GM12878 (cell line): ENCODE measurements around the gene REM2. TPM values are rescaled to one million over a fixed set of nuclear protein-coding genes. Genes with fewer than 3 reads are reported as not detected.

ENCODE experiments used
- ATAC-seq: fragments of 200-7000 bp; cut with Tn5 transposase; 3 replicates; pipeline ENCODE4 v1.9.1; 2020; ENCODE audit warnings: mild to moderate bottlenecking, moderate library complexity
- BruUV-seq: library from RNA; stranded (reverse); fragments of 400-500 nt; replicated peaks from 2 replicates; lab custom pipeline; 2021; lab: Mats Ljungman, UMichigan
- CTCF ChIA-PET: fragments of 300-600 bp; sonication (Branson Sonifier 250); formaldehyde crosslinking; extraction: SDS; loops from one replicate; lab custom pipeline; 2021; ENCODE audit warnings: inconsistent platforms; lab: Yijun Ruan, JAX
- POLR2A ChIA-PET: fragments of 350-600 bp; formaldehyde crosslinking; extraction: SDS; loops from one replicate; lab custom pipeline; 2021; ENCODE audit warnings: inconsistent platforms; lab: Charles Lee
- RAD21 ChIA-PET: fragments of 300-600 bp; sonication (Branson Sonifier 250); formaldehyde crosslinking; loops from one replicate; lab custom pipeline; 2023; ENCODE audit warnings: antibody characterized with exemption; ENCODE audit not compliant: unreplicated experiment; lab: Charles Lee
- SMC1A ChIA-PET: fragments of 300-600 bp; sonication (Branson Sonifier 250); formaldehyde crosslinking; loops from one replicate; lab custom pipeline; 2023; ENCODE audit not compliant: unreplicated experiment, uncharacterized antibody; lab: Charles Lee
- DNase-seq: peaks from one replicate; pipeline ENCODE4 v3.0.0-alpha.2; 2011; ENCODE audit warnings: low read depth, low spot score
- FAIRE-seq: peaks from 3 replicates; lab custom pipeline; 2011; peaks lifted over from hg19 to GRCh38; lab: Jason Lieb, UNC
- H2AFZ ChIP-seq: 2 replicates; pipeline ENCODE4 v1.6.0; 2011; ENCODE audit warnings: low read depth, low read length, control low read depth; ENCODE audit not compliant: control insufficient read depth
- H3K27ac ChIP-seq: 2 replicates; pipeline ENCODE4 v1.5.1; 2011; ENCODE audit warnings: control low read depth; ENCODE audit not compliant: control insufficient read depth, insufficient read depth
- H3K27me3 ChIP-seq, 2 experiments: replicated peaks in 1 of 2; 2 replicates each; pipeline versions ENCODE4 v1.6.0 to v1.6.1; 2011; ENCODE audit warnings: low read length in 1 of 2; ENCODE audit not compliant: control insufficient read depth in 2 of 2, insufficient read depth in 2 of 2
- H3K36me3 ChIP-seq, 2 experiments: 2 replicates each; pipeline ENCODE4 v1.5.1; 2011; ENCODE audit warnings: low read length in 1 of 2; ENCODE audit not compliant: control insufficient read depth in 2 of 2, insufficient read depth in 2 of 2
- H3K4me1 ChIP-seq: 2 replicates; pipeline ENCODE4 v1.6.1; 2011; ENCODE audit warnings: mild to moderate bottlenecking, low read length, moderate library complexity, mixed read lengths; ENCODE audit not compliant: control insufficient read depth, insufficient read depth
- H3K4me2 ChIP-seq: 2 replicates; pipeline ENCODE4 v1.6.0; 2011; ENCODE audit warnings: control low read depth; ENCODE audit not compliant: control insufficient read depth, insufficient read depth
- H3K4me3 ChIP-seq: fragments of 200-600 bp; sonication (generic); 2 replicates; pipeline ENCODE4 v1.5.1; 2016
- H3K79me2 ChIP-seq: 2 replicates; pipeline ENCODE4 v1.6.0; 2011; ENCODE audit warnings: low read length; ENCODE audit not compliant: control insufficient read depth, insufficient read depth
- H3K9ac ChIP-seq: 2 replicates; pipeline ENCODE4 v1.8.0; 2011; ENCODE audit warnings: low read length, control low read depth, mixed read lengths; ENCODE audit not compliant: control insufficient read depth, insufficient read depth
- H3K9me3 ChIP-seq: replicated peaks from 3 replicates; pipeline ENCODE4 v1.5.1; 2011; ENCODE audit warnings: mild to moderate bottlenecking, low read length; ENCODE audit not compliant: control insufficient read depth, insufficient read depth
- H4K20me1 ChIP-seq: 2 replicates; pipeline ENCODE4 v1.6.0; 2011; ENCODE audit not compliant: control insufficient read depth, insufficient read depth
- CREM ChIP-seq: IDR thresholded peaks from 2 replicates; pipeline ENCODE4 v1.6.1; 2014; ENCODE audit warnings: antibody characterized with exemption, low read depth
- DPF2 ChIP-seq: fragments of 450-650 bp; IDR thresholded peaks from 2 replicates; pipeline ENCODE4 v1.6.1; 2017; ENCODE audit warnings: mild to moderate bottlenecking
- E4F1 ChIP-seq: fragments of 450-650 bp; IDR thresholded peaks from 2 replicates; pipeline ENCODE4 v1.6.1; 2018; ENCODE audit warnings: borderline replicate concordance, mild to moderate bottlenecking; ENCODE audit not compliant: partially characterized antibody
- EGR1 ChIP-seq, 2 experiments: IDR thresholded peaks; 1 replicate in 1 of 2; 2 replicates in 1 of 2; pipeline ENCODE4 v1.6.1; 2011 to 2012; ENCODE audit warnings: low read depth in 2 of 2, low read length in 2 of 2, borderline replicate concordance in 1 of 2, mild to moderate bottlenecking in 1 of 2, moderate library complexity in 1 of 2
- EP300 ChIP-seq, 2 experiments: fragments of 150-350 bp in 1 of 2; IDR thresholded peaks; 2 replicates each; pipeline ENCODE4 v1.6.1; 2011 to 2012; ENCODE audit warnings: low read depth in 2 of 2, low read length in 2 of 2, borderline replicate concordance in 1 of 2, improper control_type of control experiment in 1 of 2, inconsistent platforms in 1 of 2; ENCODE audit not compliant: control insufficient read depth in 1 of 2
- FOXK2 ChIP-seq: fragments of 450-650 bp; IDR thresholded peaks from 2 replicates; pipeline ENCODE4 v1.6.1; 2017; ENCODE audit warnings: mild to moderate bottlenecking, moderate library complexity
- HSF1 ChIP-seq: fragments of 150-350 bp; IDR thresholded peaks from 2 replicates; pipeline ENCODE4 v1.6.1; 2014; ENCODE audit warnings: mild to moderate bottlenecking, low read depth, low read length
- IKZF2 ChIP-seq, 2 experiments: fragments of 450-650 bp; IDR thresholded peaks; 2 replicates each; pipeline ENCODE4 v1.6.1; 2017; ENCODE audit warnings: mild to moderate bottlenecking in 2 of 2, moderate library complexity in 2 of 2
- MEF2A ChIP-seq: IDR thresholded peaks from 2 replicates; pipeline ENCODE4 v1.6.1; 2011; ENCODE audit warnings: low read depth, mild to moderate bottlenecking, low read length, moderate library complexity; ENCODE audit not compliant: insufficient read depth
- MTA3 ChIP-seq: IDR thresholded peaks from 2 replicates; pipeline ENCODE4 v1.6.1; 2012; ENCODE audit warnings: low read length, inconsistent platforms, borderline replicate concordance
- NBN ChIP-seq: fragments of 450-650 bp; IDR thresholded peaks from 2 replicates; pipeline ENCODE4 v1.6.1; 2016
- PAX5 ChIP-seq: IDR thresholded peaks from 2 replicates; pipeline ENCODE4 v1.6.1; 2011; ENCODE audit warnings: low read depth, low read length, borderline replicate concordance
- RAD21 ChIP-seq: IDR thresholded peaks from 2 replicates; pipeline ENCODE4 v1.6.1; 2011; ENCODE audit warnings: mild to moderate bottlenecking, low read depth, low read length, moderate library complexity; ENCODE audit not compliant: insufficient read depth
- RB1 ChIP-seq: fragments of 450-650 bp; formaldehyde crosslinking; IDR thresholded peaks from 2 replicates; pipeline ENCODE4 v1.6.1; 2017; ENCODE audit warnings: mild to moderate bottlenecking, borderline replicate concordance
- RFX5 ChIP-seq: IDR thresholded peaks from 2 replicates; pipeline ENCODE4 v1.6.1; 2011; ENCODE audit warnings: low read depth, low read length, improper control_type of control experiment
- SP1 ChIP-seq: IDR thresholded peaks from one replicate; pipeline ENCODE4 v1.6.1; 2011; ENCODE audit warnings: low read depth, low read length
- TCF3 ChIP-seq: IDR thresholded peaks from 2 replicates; pipeline ENCODE4 v1.6.1; 2012; ENCODE audit warnings: low read depth, mild to moderate bottlenecking, low read length, borderline replicate concordance; ENCODE audit not compliant: insufficient read depth
- ZNF274 ChIP-seq: IDR thresholded peaks from one replicate; pipeline ENCODE4 v1.8.0; 2011; ENCODE audit not compliant: insufficient read length, insufficient read depth
- WGBS: methylation state at CpG from one replicate; pipeline ENCODE4 v1.1.6; 2016; ENCODE audit warnings: low lambda C conversion rate; ENCODE audit not compliant: insufficient replicate concordance, insufficient coverage; ENCODE audit errors: missing lambda C conversion rate; 5-methylcytosine and 5-hydroxymethylcytosine counted together
- in situ Hi-C: fragments of 300-500 bp; cut with MboI; formaldehyde crosslinking; loops from 9 replicates; pipeline ENCODE4 v1.14.3; 2018; ENCODE audit warnings: mixed read lengths
- intact Hi-C: fragments of 100-400 bp; cut with micrococcal nuclease; formaldehyde crosslinking; loops from one replicate; pipeline ENCODE4 v1.14.2; 2022; ENCODE audit not compliant: unreplicated experiment
- polyA plus RNA-seq, 11 experiments: library from polyadenylated mRNA; depleted of rRNA in 4 of 11; unstranded in 6 of 11; stranded (reverse) in 5 of 11; fragments of >200 nt; fragmentation: Nextera tagmentation in 4 of 11; fragmentation: Illumina TruSeq in 1 of 11; extraction: Ambion mirVana in 4 of 11; extraction: Trizol in 1 of 11; gene quantifications; 1 replicate in 1 of 11; 2 replicates in 10 of 11; pipeline versions ENCODE4 v1.2.1 to v1.2.3, GENCODE V29; 2011 to 2016; ENCODE audit warnings: inconsistent platforms in 2 of 11, missing spikeins in 2 of 11, low read depth in 1 of 11
- total RNA-seq, 4 experiments: library from RNA; depleted of rRNA in 3 of 4; stranded (reverse); fragments of >200 nt in 3 of 4; fragmentation: Illumina TruSeq in 1 of 4; extraction: Trizol in 1 of 4; gene quantifications; 2 replicates each; pipeline versions ENCODE4 v1.2.1 to v1.2.3, GENCODE V29; 2013 to 2021

Gene REM2
- total and polyA plus RNA-seq, 10 of the 15 experiments (the other 5 are each of a cell fraction or from before 2014, with no cell fraction given) = 0.27 to 1.5 (median 0.83) TPM

- Histone ChIP-seq H3K27ac (no peak overlapping the region), H3K4me3 (no peak overlapping the region), H3K9me3 (no peaks in the 10 kb centered on the region), H3K36me3 (no peaks in the 10 kb centered on the region), H3K4me2 (no peak overlapping the region), H3K27me3 (no peaks in the 10 kb centered on the region), H3K9ac (no peak overlapping the region), H4K20me1 (no peaks in the 10 kb centered on the region), H3K4me1 (peaks cover 18% of the 10 kb centered on the region), H3K79me2 (no peaks in the 10 kb centered on the region), H2AFZ (no peak overlapping the region)
- SMC1A ChIA-PET = interaction anchor here (1.2 to 7.3 kb wide), 6 partner anchors 26 to 278 kb away, joined by 4 to 104 read pairs (median 28); partner anchors contain the start of gene OXA1L
- in situ Hi-C loops = loop anchor here (5.0 to 10.0 kb wide), 2 partner anchors 72 to 535 kb away; no protein-coding TSS in a partner anchor
- RAD21 ChIA-PET = interaction anchor here (0.8 to 9.4 kb wide), 5 partner anchors 11 to 279 kb away, joined by 4 to 130 read pairs (median 7); no protein-coding TSS in a partner anchor
- no peak for TF ChIP-seq RFX5
- TF ChIP-seq DPF2 = no peak
- TF ChIP-seq SP1 = no peak
- TF ChIP-seq EGR1 (IDR thresholded peaks at IDR 0.05; ENCODE audit: borderline replicate concordance in 1 of 2, low read depth in 2 of 2, low read length in 2 of 2) = no peak
- TF ChIP-seq E4F1 = no peak
- TF ChIP-seq CREM = no peak
- no peak for TF ChIP-seq EP300 (IDR thresholded peaks at IDR 0.05; ENCODE audit: borderline replicate concordance in 1 of 2, control insufficient read depth in 1 of 2, low read depth in 2 of 2, low read length in 2 of 2)
- no peak for TF ChIP-seq TCF3
- TF ChIP-seq RAD21 = no peak
- no peak for TF ChIP-seq PAX5
- TF ChIP-seq HSF1 = no peak
- TF ChIP-seq RB1 = no peak
- no peak for TF ChIP-seq FOXK2
- TF ChIP-seq MTA3 = no peak
- no peak for TF ChIP-seq MEF2A
- TF ChIP-seq NBN = no peak
- no peak for TF ChIP-seq IKZF2 (IDR thresholded peaks at IDR 0.05)
- no peak for TF ChIP-seq ZNF274
- ATAC-seq (no peak), DNase-seq (no peak), FAIRE-seq (no peak)
- CTCF ChIA-PET = interaction anchor here (0.5 to 10.0 kb wide), 9 partner anchors 20 to 458 kb away, joined by 3 to 324 read pairs (median 9); partner anchors contain the start of genes MRPL52 and SLC7A7
- BruUV-seq = no TSS peak
- intact Hi-C loops = no loop called here
- 81% methylated on average over 19 of the region's 19 CpGs for WGBS
- POLR2A ChIA-PET = no interaction called here
Observed at GRCh38 chr14:22849212-22849819, 33.7 kb upstream of the REM2 start.
